Measurements from ENCODE around the gene LMF1.

The LMF1 gene

DNA sequence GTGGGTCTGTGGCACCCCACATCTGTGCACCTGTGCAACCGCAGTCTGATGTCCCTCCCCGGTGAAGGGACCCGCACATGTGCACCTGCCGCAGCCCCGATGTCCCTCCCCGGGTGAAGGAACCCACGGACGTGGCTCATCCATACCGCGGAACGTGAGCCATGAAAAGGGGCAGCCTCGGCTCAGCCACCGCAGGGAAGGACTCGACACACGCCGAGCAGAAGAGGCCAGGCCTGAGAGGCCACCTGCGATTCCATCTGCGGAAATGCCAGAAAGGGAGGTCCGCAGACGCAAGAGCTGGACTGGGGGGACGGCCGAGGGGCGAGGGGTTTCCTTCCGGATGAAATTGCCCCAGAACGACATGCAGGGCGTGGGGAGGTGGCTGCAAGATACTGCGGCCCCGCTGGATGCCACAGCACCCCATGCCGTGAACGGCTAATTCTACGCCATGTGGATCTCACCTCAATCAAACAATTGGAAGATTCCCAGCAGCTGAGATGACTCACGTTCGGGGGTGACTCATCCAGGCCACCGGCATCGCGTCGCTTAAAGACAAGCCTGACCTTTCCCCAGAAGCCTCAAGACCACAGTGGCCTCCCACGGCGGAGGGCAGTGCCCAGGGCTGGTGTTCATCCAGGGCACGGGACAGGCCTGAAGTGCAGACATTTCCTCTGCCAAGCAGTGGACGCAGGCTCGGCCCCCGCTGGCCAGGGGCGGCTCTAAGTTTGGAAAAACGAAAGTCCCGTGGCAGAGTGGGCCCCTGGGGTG, 31.8 kb upstream of the LMF1 start:
- DNase-seq (ENCODE audit: low spot score): no peak

GRCh38 chr16:1001096-1001495, 30.3 kb upstream of the LMF1 start:
- no peak for DNase-seq (ENCODE audit: low spot score)

- no peak for DNase-seq (ENCODE audit: low spot score)
Observed at GRCh38 chr16:1000608-1001007, 29.8 kb upstream of the LMF1 start.

GRCh38 chr16:999677-1000076, 28.9 kb upstream of the LMF1 start:
- DNase-seq (ENCODE audit: low spot score): no peak

DNA sequence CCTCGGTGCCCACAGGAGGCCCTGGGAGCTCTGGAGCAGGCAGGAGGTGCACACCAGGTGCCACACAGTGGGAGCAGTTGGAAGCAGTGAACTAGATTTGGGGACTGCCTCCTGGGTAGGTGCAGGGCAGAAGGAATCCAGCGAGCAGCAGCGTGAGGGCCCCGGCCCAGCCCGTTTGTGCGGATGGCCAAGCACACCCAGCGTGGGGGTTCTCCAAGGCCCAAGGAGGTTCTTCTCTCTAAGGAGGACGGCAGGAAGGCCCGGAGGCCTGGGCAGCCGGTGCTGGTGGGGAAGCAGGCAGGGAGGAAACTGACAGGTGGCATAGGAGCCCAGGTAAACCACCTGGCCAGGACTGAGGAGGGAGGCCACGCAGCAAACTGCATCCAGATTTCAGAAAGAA, 27.8 kb upstream of the LMF1 start:
- DNase-seq (ENCODE audit: low spot score): no peak

GRCh38 chr16:998211-998610, 27.4 kb upstream of the LMF1 start:
- no peak for DNase-seq (ENCODE audit: low spot score)

GRCh38 chr16:997440-998051, 26.8 kb upstream of the LMF1 start:
- no peak for DNase-seq (ENCODE audit: low spot score)

GRCh38 chr16:996681-997080, 25.9 kb upstream of the LMF1 start:
- no peak for DNase-seq (ENCODE audit: low spot score)

GRCh38 chr16:995783-996182, 25.0 kb upstream of the LMF1 start:
- DNase-seq (ENCODE audit: low spot score): no peak

DNA sequence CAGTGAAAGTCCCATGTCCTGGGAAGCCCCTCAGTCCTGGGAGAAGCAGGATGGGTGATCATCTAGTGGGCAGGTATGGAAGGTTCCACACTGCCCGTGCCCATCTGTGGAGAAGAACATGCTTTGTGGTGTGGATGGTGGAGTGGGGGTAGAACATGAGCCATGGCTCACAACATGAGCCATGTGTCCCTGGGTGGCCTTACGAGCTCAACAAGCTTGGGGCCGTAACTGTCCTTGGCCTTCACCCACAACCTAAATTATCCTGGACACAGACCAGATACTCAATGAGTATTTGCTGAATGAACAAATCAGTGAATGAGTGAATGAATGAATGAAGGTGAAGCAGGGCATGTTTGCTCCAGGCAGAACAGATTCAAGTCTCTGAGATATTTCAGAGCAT, 24.3 kb upstream of the LMF1 start:
- no peak for DNase-seq (ENCODE audit: low spot score)

- DNase-seq (ENCODE audit: low spot score): no peak
Observed at GRCh38 chr16:993731-994130, 22.9 kb upstream of the LMF1 start.

- DNase-seq (ENCODE audit: low spot score): no peak
Observed at GRCh38 chr16:991773-992172, 21.0 kb upstream of the LMF1 start.

DNA sequence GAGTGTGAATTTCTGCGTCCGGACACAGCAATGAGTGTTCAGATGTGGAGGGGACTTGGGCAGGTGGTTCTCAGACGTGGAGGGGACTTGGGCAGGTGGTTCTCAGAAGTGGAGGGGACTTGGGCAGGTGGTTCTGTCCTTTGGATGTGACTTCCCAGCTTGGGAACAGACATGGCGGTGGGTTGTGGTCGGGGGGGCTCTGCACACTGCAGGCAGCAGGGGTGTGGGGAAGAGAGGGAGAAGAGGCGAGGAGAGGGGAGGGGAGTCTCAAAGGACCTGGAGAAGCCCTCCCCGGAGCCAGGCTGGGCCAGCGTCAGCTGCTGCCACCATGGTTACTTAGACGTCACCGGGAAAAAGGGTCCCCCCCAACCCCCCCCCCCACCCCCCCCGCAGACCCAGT, 20.6 kb upstream of the LMF1 start:
- DNase-seq (ENCODE audit: low spot score): no peak

GRCh38 chr16:990516-991291, 19.9 kb upstream of the LMF1 start:
- no peak for DNase-seq (ENCODE audit: low spot score)

- no peak for DNase-seq (ENCODE audit: low spot score)
Observed at GRCh38 chr16:989354-989814, 18.6 kb upstream of the LMF1 start.

DNA sequence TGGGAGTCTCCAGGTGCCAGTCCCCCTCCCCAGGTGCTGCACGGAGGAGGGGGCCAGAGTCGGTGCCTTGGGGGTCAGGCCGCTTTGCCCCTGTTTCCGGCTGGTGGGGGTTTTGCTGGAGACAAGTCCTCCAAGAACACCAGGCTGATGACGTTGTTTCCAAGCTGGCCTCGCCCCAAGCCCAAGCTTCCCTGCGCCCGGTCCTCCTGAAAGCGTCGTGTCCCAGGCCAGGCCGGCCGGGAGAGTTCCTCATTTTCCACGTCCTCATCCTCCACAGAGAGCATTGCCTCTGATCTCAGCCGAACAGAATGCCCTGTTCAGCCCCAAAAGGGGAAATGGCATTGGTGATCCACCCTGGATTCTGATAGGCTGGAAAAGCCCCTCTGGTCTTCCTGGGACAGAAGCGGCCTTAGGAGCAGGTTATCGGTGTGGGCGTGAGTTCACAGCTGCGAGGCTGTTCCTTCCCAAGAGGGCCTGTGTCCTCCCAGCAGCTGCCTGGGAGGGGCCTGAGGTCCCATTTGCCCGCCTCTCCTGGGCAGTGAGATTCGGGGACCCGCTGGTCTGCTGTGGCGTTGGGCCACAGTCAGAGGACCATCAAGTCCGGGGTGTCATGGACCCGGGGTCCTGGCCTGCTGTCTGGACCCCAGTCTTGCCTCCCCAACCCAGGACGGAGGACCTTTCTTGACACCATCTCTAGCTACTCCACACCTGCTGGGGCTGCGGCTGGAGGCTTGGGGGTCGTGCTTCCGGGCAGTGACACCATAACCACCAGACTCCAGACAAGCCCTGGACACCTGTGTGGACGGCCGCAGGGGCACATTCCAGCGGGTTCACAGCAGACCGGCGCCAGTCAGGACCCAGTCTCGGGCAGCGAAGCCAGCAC, 17.9 kb upstream of the LMF1 start:
- no peak for DNase-seq (ENCODE audit: low spot score)

GRCh38 chr16:987906-988305, 17.1 kb upstream of the LMF1 start:
- DNase-seq (ENCODE audit: low spot score): no peak

- DNase-seq (ENCODE audit: low spot score): no peak
Observed at GRCh38 chr16:986925-987582, 16.3 kb upstream of the LMF1 start.

GRCh38 chr16:986411-986810, 15.6 kb upstream of the LMF1 start:
- no peak for DNase-seq (ENCODE audit: low spot score)

GRCh38 chr16:985646-986400, 15.0 kb upstream of the LMF1 start:
- no peak for DNase-seq (ENCODE audit: low spot score)

Measured in hematopoietic multipotent progenitor cell treated with erythropoietin and hydrocortisone succinate and interleukin-3 and kit ligand, for 17 days (in vitro differentiated cells).